ENCODE data around the gene PDCD2L.
"Not testable (repeated sequence)": the region's sequence is repeated elsewhere in the genome, so short reads cannot be mapped to it uniquely, and the experiment has no call there.

PDCD2L gene

DNA sequence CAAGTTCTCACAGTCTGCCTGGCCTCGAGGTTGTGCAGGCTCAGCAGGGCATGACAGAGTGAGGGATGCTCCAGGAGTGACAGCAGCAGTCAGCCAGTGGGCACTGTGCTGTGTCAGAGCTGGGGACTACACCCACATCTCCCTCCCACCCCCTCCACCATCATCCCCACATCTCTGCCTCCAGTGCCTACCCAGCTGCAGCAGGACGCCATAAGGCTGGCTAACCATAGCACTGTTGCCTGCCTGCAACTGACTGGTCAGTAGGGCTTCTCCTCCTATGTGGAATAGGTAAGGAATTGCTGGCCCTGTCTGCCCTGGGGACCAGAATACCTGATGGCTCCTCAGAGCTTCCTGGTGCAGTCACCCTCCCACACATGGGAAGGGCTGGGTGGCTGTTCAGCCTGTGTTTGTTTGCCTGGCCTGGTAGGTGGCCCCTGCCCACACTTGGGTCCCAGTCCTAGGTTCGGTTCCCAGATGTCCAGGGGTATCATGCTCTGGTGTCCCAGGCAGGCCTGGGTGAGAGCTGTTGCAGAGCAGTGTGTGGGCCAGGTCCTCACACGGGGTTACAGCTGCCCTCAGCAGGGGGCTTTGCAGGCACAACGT is 23.5 kb upstream of the PDCD2L start:
- no peak for DNase-seq

DNA sequence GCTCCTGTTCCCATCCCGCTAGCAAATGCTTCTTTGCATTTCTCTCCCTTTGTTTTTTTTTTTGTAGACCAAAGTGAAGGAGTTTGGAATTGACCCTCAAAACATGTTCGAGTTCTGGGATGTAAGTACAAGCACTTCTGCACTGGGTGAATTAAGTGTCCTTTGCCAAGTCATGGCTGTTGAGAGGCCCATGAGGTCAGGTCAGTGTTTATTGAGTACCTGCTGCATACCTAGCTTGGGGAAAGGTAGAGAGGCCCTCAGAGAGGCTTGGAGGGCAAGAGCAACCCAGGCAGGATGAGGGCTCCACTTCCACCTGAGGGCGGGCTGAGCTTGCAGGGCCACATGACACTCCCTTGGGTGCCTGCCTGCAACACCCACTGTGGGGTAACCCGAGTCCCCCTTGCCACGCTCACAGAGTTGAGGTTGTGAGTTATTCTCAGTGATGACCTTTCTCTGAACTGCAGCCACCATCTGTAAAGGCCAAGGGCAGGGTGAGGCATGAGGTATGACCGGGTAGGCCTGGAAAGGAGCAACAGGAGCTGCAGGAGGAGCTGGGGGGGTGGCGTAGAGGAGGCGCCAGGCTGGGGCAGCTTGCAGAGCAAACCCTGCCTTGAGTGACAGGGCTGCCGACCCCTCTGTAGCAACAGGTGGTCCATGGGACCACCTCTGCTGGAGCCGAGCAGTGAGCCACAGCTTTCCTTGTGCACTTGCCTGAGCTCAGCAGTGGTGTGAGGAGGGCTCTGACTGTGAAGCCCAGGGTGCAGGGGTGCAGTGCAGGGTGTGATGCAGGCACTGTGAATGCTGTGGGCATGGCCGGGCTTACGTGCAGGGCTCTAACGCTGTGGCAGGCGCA is 22.6 kb upstream of the PDCD2L start:
- no peak for DNase-seq

DNA sequence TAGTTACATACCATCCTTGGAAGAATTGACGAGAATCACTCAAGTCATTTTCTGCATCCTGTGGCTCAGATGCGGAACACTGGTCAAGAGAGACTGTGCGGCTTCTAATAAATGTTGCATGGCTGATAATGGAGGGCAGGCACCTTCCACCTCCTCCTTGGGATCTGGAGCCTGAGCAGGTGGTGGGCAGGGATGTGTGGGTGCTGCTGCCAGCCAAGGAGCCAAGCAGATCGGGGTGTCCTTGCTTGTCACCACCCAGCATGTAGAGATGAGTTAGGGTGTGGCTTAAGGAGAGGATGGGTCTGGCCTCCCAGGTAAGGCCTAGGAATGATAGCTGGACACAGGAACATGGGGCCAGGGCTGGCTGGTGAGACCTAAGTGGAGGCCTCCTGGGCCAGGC is 21.7 kb upstream of the PDCD2L start:
- DNase-seq: no peak

DNA sequence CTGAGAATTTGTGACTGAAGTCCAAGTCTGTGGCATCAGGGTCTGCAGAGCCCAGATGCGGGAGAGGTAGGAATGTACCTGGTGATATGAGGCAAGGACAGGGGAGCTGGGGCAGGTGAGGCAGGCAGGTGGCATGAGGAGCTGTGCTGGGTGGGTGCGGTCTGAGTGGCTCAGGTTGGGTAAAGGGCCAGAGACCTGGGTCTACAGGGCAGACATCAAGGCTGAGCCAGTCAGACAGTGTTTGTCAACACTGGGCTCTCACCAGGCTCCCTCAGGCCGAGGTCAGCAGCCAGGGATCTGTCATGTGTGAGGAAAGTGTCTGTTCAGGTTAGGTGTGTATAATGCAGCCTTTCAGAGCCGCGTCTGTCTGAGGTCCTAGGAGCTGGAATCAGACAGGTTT is 20.6 kb upstream of the PDCD2L start:
- no peak for DNase-seq

DNA sequence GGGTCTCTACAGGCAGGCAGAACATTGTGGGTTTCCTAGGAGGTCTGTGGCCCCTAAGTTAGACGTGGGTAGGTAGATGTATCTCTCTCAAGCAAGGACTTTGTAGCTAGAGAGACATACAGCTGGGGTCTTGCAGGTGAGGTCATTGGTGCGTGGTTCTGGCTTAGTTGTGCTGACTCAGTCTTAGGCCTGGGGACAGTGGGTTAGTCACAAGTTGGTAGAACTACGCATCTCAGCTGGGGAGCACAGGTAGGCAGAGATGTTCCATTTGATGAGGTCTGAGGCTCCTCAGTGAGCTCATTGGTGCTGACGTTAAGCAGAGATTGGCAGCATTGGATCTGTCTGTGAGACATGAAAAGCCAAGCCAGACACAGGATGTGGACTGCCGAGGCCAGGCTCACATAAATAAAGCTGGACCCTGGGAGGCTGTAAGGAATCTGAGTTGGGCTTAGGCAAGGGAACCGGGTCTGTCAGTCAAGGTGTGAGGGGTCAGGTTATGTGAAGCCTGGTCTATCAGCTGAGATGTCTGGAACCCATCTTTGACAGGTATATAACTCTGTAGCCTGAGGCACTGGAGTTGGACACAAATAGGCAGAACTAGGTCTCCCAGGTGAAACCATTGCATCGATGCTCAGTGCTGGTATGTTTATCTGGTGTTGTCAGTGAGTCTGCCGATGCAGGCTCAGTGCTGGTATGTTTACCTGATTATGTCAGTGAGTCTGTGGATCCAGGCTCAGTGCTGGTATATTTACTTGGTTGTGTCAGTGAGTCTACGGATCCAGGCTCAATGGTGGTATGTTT is 17.4 kb upstream of the PDCD2L start:
- no peak for DNase-seq

DNA sequence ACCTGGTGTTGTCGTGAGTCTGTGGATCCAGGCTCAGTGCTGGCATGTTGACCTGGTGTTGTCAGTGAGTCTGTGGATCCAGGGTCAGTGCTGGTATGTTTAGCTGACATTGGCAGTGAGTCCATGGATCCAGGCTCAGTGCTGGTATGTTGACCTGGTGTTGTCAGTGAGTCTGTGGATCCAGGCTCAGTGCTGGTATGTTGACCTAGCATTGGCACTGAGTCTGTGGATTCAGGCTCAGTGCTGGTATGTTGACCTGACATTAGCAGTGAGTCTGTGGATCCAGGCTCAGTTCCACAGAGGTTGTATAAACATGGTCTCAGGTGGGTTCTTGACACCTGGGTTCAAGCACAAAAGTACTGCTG is 16.8 kb upstream of the PDCD2L start:
- no peak for DNase-seq

DNA sequence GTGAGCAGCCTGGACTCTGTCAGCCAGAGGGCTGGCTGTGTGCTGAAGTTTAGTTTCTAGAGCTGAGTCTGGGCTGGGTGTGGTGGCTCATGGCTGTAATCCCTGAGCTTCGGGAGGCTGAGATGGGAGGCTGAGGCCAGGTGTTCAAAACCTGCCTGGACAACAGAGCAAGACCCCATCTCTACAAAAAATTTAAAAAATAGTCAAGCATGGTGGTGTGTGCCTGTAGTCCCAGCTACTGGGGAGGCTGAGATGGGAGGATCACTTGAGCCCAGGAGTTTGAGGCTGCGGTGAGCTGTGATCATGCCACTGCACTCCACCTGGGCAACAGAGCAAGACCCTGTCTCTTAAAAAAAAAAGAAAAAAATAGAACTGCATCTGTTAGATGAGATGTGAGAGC is 15.5 kb upstream of the PDCD2L start:
- DNase-seq: not testable (repeated sequence)

DNA sequence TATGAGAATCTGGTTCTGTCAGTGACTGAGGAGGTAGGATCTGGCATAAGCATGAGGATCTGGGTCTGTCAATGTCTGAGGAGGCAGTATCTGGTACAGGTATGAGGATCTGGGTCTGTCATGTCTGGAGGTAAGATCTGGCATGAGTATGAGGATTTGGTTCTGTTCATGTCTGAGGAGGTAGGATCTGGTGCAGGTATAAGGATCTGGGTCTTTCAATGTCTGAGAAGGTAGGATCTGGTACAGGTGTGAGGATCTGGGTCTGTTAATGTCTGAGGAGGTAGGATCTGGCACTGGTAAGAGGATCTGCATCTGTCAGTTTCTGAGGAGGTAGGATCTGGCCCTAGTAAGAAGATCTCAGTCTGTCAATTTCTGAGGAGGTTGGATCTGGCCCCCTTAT is 12.4 kb upstream of the PDCD2L start:
- DNase-seq: no peak

DNA sequence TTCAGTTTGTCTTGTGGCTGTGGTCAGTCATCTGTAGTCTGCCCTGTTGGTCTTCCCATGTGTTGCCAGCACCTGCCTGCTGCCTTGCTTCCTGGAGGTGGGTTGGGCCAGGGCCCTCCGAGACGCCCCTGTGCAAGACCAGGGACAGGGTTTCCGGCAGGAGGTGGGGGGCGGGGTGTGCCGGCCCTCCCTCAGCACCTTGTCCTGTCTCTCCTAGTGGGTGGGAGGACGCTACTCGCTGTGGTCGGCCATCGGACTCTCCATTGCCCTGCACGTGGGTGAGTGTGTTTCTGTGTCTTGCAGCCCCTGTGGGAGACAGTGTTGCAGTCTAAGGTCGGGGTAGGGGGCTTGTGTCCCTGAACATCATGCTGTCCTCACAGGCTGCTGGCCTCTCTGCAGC is 11.2 kb upstream of the PDCD2L start:
- no peak for DNase-seq

DNA sequence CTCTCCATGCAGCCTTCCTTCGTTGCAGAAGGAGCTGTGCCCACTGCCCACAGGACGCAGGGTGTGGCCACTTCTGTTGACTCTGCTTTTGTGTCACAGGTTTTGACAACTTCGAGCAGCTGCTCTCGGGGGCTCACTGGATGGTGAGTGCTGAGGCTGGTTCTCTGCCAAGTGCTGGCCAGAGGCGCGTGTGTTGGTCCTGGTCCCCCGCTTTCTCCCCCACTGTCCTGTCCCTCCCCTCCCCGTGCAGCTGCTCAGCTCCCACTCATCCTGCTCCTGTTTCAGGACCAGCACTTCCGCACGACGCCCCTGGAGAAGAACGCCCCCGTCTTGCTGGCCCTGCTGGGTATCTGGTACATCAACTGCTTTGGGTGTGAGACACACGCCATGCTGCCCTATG is 10.6 kb upstream of the PDCD2L start:
- DNase-seq: no peak

DNA sequence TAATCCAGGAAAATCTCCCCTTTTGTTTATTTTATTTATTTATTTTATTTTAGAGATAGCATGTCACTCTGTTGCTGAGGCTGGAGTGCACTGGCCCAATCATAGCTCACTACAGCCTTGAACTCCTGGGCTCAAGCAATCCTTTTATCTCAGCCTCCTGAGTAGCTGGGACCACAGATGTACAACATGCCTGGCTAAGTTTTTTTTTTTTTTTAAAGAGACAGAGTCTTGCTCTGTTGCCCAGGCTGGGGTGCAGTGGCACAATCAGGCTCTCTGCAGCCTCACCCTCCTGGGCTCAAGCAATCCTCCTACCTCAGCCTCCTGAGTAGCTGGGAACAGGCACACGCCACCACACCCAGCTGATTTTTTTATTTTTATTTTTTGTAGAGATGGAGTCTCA is 6.3 kb upstream of the PDCD2L start:
- DNase-seq: no peak

DNA sequence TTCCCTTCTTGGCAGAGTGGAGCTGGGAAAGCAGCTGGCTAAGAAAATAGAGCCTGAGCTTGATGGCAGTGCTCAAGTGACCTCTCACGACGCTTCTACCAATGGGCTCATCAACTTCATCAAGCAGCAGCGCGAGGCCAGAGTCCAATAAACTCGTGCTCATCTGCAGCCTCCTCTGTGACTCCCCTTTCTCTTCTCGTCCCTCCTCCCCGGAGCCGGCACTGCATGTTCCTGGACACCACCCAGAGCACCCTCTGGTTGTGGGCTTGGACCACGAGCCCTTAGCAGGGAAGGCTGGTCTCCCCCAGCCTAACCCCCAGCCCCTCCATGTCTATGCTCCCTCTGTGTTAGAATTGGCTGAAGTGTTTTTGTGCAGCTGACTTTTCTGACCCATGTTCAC is 4.3 kb upstream of the PDCD2L start:
- DNase-seq: no peak

DNA sequence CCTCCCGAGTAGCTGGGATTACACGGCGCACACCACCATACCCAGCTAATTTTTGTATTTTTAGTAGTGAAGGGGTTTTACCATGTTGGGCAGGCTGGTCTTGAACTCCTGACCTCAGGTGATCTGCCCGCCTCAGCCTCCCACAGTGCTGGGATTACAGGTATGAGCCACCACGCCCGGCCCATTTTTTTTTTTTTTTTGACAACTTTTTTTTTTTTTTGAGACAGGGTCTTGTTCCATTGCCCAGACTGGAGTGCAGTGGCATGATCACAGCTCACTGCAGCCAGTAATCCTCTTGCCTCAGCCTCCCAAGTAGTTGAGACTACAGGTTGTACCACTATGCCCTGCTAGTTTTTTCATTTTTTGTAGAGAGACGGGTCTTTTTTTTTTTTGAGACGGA is 3.4 kb upstream of the PDCD2L start:
- not testable (repeated sequence) for DNase-seq

DNA sequence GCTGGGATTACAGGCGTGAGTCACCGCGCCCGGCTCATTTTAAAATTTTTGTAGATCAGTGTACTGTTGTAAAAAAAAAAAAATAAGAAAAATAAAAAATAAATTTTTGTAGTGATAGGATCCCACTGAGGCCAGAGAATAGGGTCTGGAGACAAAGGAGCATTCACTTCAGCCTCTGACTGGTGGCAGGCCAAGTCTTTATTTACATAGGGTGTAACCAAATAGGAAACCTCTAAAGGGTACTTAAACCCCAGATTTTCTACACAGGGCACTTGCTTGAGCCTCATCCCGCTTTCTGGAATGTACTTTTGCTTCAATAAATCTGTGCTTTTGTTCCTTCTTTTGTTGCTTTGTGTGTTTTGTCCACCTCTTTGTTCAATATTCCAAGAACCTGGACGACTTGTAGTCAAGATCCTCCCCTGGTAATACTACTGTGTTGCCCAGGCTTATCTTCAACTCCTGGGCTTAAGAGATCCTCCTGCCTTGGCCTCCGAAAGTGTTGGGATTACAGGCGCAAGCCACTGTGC is 2.1 kb upstream of the PDCD2L start:
- DNase-seq: no peak

DNA sequence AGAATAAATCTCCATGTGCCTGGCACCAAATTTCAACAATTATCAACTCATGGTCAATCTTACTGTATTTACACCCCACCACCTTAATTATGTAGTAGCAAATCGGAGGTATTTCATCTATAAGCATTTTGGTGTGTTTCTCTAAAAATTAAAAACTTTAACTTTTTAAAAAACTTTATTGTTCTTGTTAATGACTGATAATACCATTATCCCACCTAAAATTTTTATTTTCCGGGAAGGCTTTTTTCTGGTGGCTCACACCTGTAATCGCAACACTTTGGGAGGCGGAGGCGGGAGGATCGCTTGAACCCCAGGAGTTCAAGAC is 453 bp upstream of the PDCD2L start:
- no peak for DNase-seq

DNA sequence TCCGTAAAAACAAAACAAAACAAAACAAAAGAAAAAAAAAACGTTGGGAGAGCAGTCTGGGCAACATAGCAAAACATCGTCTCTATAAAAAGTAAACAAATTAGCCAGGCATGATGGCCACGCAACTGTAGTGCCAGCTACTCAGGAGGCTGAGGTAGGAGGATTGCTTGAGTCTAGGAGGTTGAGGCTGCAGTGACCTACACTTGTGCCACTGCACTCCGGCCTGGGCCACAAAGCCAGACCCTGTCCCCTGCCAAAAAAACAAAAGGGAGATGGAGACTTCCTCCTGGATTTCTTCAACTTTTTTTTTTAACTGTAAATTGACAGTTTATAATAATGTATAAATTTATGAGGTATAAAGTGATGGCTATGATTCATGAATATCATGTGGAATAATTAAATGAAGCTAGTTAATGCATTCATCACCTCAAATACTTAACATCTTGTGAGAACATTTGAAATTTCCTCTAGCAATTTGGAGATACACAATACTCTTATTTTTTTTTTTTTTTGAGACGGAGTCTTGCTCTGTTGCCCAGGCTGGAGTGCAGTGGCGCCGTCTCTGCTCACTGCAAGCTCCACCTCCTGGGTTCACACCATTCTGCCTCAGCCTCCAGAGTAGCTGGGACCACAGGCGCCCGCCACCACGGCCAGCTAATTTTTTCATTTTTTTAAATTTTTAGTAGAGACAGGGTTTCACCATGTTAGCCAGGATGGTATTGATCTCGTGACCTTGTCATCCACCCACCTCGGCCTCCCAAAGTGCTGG is 1.9 kb downstream of the PDCD2L start:
- no peak for DNase-seq

DNA sequence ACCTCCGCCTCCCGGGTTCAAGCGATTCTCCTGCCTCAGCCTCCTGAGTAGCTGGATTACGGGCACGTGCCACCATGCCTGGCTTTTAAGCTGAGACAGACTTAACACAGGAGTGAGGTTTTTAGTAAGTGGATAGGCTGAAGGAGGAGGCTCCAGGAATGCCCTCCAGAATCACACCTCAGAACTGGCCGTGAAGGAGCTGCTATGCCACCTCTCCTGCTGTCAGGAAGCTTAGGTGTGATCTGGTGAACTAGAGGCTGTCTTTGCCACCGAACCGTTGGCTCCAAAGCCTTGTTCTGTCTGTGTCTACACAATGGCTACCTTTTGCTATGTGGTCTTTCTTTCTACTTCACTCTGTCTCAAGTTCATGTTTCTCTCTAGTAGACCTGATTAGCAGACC is 4.2 kb downstream of the PDCD2L start:
- DNase-seq: no peak

DNA sequence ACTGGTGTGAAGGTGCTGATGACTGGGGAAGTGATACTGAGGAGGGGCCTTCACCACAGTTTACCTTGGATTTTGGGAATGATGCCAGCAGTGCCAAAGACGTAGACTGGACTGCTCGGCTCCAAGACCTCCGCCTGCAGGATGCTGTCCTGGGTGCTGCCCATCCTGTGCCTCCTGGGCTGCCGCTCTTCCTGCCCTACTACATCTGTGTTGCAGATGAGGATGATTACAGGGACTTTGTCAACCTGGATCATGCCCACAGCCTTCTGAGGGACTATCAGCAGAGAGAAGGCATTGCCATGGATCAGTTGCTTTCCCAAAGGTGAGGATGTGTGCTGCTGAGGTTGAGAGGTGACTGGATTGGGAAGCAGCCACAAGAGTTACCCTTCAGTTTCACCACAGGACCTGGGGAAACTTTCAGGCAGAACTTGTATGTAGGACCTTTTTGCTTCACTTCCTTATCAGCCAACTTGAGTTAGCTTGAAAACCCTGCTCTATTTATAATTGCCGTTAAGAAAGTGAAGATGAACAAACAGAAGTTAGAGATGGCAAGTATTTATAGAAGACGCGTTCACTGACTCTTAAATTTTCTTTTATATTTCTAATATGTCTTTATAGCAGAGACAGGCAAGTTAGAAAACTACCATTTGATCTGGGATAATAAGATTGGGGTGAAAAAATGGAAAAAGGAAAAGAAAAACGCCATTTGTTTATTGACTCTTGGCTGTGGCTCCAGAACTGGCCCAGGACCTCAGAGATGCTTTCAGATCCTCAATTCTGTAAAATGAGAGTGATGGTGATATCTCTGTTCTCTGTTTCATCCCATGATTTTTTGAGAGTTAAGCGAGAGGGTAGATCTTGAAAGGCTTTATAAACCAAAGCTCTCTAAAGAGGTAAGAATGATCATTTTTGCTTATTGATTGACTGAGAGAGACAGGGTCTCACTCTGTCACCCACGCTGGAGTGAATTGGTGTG is 5.3 kb downstream of the PDCD2L start:
- DNase-seq: no peak

DNA sequence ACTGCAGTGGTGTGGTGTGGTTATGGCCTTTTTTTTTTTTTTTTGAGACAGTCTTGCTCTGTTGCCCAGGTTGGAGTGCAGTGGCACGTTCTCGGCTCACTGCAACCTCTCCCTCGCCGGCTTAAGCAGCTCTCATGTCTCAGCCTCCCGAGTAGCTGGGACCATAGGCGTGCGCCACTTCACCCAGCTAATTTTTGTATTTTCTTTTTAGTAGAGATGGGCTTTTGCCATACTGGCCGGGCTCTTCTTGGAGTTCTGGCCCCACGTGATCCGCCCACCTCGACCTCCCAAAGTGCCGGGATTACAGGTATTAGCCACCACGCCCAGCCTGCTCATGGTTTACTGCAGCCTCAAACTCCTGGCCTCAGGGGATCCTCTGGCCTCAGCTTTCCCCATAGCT is 7.0 kb downstream of the PDCD2L start:
- no peak for DNase-seq

DNA sequence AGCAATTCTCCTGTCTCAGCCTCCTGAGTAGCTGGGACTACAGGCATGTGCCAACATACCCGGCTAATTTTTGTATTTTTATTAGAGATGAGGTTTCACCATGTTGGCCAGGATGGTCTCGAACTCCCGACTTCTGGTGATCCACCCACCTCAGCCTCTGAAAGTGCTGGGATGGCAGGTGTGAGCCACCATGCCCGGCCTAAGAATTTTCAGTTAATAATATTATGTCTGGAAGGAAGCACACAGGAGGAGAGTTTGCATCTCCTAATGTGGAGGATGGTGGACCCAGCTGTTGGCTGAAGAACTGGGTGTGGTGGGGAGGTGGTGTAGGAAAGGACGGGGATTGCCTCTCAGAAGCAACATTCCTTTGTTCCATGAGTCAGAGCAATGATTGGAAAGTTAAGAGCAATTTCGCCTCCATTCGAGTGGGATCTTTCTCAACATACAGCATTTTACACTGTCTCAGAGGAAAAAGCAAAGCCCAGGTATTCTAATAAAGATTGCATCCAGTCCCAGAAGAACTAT is 11.9 kb downstream of the PDCD2L start:
- DNase-seq: no peak

DNA sequence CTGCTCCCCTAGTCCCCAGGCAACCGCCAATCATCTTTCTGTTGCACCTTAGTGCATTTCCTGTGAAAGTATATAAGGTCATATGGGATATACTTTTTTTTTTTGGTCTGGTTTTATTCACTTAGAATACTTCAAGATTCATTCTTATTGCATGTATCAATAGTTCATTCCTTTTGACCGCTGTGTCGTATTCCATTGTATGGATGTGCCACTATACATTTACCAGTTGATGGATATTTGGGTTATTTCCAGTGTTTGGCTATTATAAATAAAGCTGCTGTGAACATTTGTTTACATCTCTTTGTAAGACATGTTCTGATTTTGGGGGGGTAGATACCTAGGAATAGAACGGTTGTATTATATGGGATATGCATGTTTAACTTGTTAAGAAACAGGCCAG is 14.1 kb downstream of the PDCD2L start:
- DNase-seq: no peak
